GM12891 (cell line): ENCODE measurements around the gene KRTAP3-2.
"Not testable (repeated sequence)": the region's sequence is repeated elsewhere in the genome, so short reads cannot be mapped to it uniquely, and the experiment has no call there.

ENCODE experiments used
- POLR2A ChIP-seq: IDR thresholded peaks from 2 replicates; pipeline ENCODE4 v1.6.1; 2011; ENCODE audit warnings: low read depth, low read length, control low read depth
- POLR2AphosphoS5 ChIP-seq: IDR thresholded peaks from 2 replicates; pipeline ENCODE4 v1.6.1; 2011; ENCODE audit warnings: low read depth, low read length, control low read depth

- not testable (repeated sequence) for TF ChIP-seq POLR2A, POLR2AphosphoS5
Measured at GRCh38 chr17:41040783-41041571, 41.3 kb upstream of the KRTAP3-2 start, which contains the start of gene KRTAP1-1.
